Keratinocyte (primary cell): ENCODE measurements around the gene TBC1D13. TPM values are rescaled to one million over a fixed set of nuclear protein-coding genes. Genes with fewer than 3 reads are reported as not detected.

ENCODE experiments used
- DNase-seq: peaks from one replicate; pipeline ENCODE4 v3.0.0-alpha.2; 2011; ENCODE audit warnings: low read depth, missing footprints, low spot score
- FAIRE-seq: peaks from 2 replicates; lab custom pipeline; 2011; peaks lifted over from hg19 to GRCh38; lab: Jason Lieb, UNC
- H2AFZ ChIP-seq: 2 replicates; pipeline ENCODE4 v1.6.0; 2012; ENCODE audit warnings: low read length, control low read depth, inconsistent platforms; ENCODE audit not compliant: control insufficient read depth
- H3K27ac ChIP-seq: 2 replicates; pipeline ENCODE4 v1.5.1; 2011; ENCODE audit warnings: low read length; ENCODE audit not compliant: control insufficient read depth, insufficient read depth
- H3K27me3 ChIP-seq: 3 replicates; pipeline ENCODE4 v1.6.0; 2011; ENCODE audit warnings: low read length; ENCODE audit not compliant: control insufficient read depth, insufficient read depth; ENCODE audit errors: extremely low read depth
- H3K36me3 ChIP-seq, 2 experiments: 2 replicates in 1 of 2; 3 replicates in 1 of 2; pipeline ENCODE4 v1.5.1; 2011; ENCODE audit warnings: low read length in 2 of 2, mild to moderate bottlenecking in 1 of 2; ENCODE audit not compliant: control insufficient read depth in 2 of 2, insufficient read depth in 2 of 2; ENCODE audit errors: extremely low read depth in 1 of 2
- H3K4me1 ChIP-seq: 3 replicates; pipeline ENCODE4 v1.5.1; 2011; ENCODE audit warnings: low read length; ENCODE audit not compliant: control insufficient read depth, insufficient read depth; ENCODE audit errors: extremely low read depth
- H3K4me2 ChIP-seq: 3 replicates; pipeline ENCODE4 v1.6.0; 2011; ENCODE audit warnings: low read depth, low read length; ENCODE audit not compliant: control insufficient read depth, insufficient read depth; ENCODE audit errors: extremely low read depth
- H3K4me3 ChIP-seq, 3 experiments: fragments of 200-600 bp in 1 of 3; sonication (generic) in 1 of 3; 2 replicates in 2 of 3; 3 replicates in 1 of 3; pipeline ENCODE4 v1.5.1; 2011 to 2016; ENCODE audit warnings: low read length in 3 of 3, mild to moderate bottlenecking in 3 of 3, control low read depth in 2 of 3, inconsistent platforms in 1 of 3, low read depth in 1 of 3, mixed read lengths in 1 of 3, mixed run types in 1 of 3, moderate library complexity in 1 of 3; ENCODE audit not compliant: control insufficient read depth in 2 of 3, insufficient read depth in 2 of 3; ENCODE audit errors: extremely low read depth in 1 of 3
- H3K79me2 ChIP-seq: 2 replicates; pipeline ENCODE4 v1.6.0; 2012; ENCODE audit warnings: low read length; ENCODE audit not compliant: control insufficient read depth, insufficient read depth
- H3K9ac ChIP-seq: 3 replicates; pipeline ENCODE4 v1.6.0; 2011; ENCODE audit warnings: low read length; ENCODE audit not compliant: control insufficient read depth, insufficient read depth; ENCODE audit errors: extremely low read depth
- H3K9me1 ChIP-seq: 3 replicates; pipeline ENCODE4 v1.6.0; 2011; ENCODE audit warnings: low read length; ENCODE audit not compliant: control insufficient read depth, insufficient read depth; ENCODE audit errors: extremely low read depth
- H3K9me3 ChIP-seq: 2 replicates; pipeline ENCODE4 v1.5.1; 2012; ENCODE audit warnings: low read depth, low read length; ENCODE audit not compliant: control insufficient read depth
- H4K20me1 ChIP-seq: 3 replicates; pipeline ENCODE4 v1.6.0; 2011; ENCODE audit warnings: low read length; ENCODE audit not compliant: control insufficient read depth, insufficient read depth; ENCODE audit errors: extremely low read depth
- EZH2 ChIP-seq: IDR thresholded peaks from one replicate; pipeline ENCODE4 v1.6.1; 2012; ENCODE audit warnings: inconsistent platforms, mild to moderate bottlenecking, low read length, moderate library complexity
- dilution Hi-C: fragments of 300-500 bp; cut with MboI; formaldehyde crosslinking; loops from one replicate; pipeline ENCODE4 v1.7.0; 2020; ENCODE audit warnings: low sequenced_read_pairs; ENCODE audit not compliant: extremely low pct_ligation_motif_present
- polyA plus RNA-seq, 5 experiments: library from polyadenylated mRNA; depleted of rRNA in 3 of 5; stranded (reverse) in 3 of 5; stranded (forward) in 1 of 5; unstranded in 1 of 5; fragments of >200 nt; gene quantifications; 1 replicate in 1 of 5; 2 replicates in 3 of 5; 3 replicates in 1 of 5; pipeline versions ENCODE4 v1.2.1 to v1.2.3, GENCODE V29; 2011 to 2012; ENCODE audit warnings: missing spikeins in 2 of 5, low read depth in 1 of 5, low replicate concordance in 1 of 5
- TF ChIP-seq, protein P1 (sequence below), 3 experiments: IDR thresholded peaks in 1 of 3; conservative IDR thresholded peaks in 1 of 3; optimal IDR thresholded peaks in 1 of 3; 2 replicates in 2 of 3; 3 replicates in 1 of 3; pipeline versions ENCODE3 to v1.5.1; 2011; ENCODE audit warnings: low read length in 3 of 3, mild to moderate bottlenecking in 3 of 3, moderate library complexity in 2 of 3, control low read depth in 1 of 3, inconsistent platforms in 1 of 3; ENCODE audit not compliant: insufficient read depth in 2 of 3; ENCODE audit errors: extremely low read depth in 1 of 3

Gene TBC1D13
- polyA plus RNA-seq, 1 donor (not counting 4 experiments of a cell fraction or from before 2014, with no cell fraction given) = 12.8 TPM

DNA sequence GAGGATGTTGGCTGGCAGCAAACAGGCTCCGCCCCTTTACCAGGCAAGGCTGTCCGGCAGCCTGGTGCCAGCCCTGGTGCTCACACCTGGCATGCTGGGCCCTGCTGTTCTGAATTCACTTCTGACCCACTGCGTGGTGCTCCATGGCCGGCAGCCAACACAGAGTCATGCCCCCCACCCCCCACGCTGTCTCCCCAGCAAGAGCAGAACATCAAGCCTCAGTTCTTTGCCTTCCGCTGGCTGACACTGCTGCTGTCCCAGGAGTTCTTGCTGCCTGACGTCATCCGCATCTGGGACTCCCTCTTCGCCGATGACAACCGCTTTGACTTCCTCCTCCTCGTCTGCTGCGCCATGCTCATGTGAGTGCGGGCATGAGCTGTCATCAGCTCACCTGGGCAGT lies 18.6 kb downstream of the TBC1D13 start:
- Histone ChIP-seq H3K4me2 (no peak overlapping the region), H2AFZ (no peak overlapping the region), H4K20me1 (no peaks in the 10 kb centered on the region), H3K4me3 (no peak overlapping the region), H3K27ac (no peak overlapping the region), H3K9me3 (no peaks in the 10 kb centered on the region), H3K27me3 (no peaks in the 10 kb centered on the region), H3K36me3 (peaks cover 10 to 31% of the 10 kb centered on the region in 2 experiments), H3K9me1 (no peaks in the 10 kb centered on the region), H3K79me2 (no peaks in the 10 kb centered on the region), H3K4me1 (no peaks in the 10 kb centered on the region), H3K9ac (no peak overlapping the region)
- no peak for FAIRE-seq
- dilution Hi-C loops = no loop called here
- TF ChIP-seq, protein P1, sequence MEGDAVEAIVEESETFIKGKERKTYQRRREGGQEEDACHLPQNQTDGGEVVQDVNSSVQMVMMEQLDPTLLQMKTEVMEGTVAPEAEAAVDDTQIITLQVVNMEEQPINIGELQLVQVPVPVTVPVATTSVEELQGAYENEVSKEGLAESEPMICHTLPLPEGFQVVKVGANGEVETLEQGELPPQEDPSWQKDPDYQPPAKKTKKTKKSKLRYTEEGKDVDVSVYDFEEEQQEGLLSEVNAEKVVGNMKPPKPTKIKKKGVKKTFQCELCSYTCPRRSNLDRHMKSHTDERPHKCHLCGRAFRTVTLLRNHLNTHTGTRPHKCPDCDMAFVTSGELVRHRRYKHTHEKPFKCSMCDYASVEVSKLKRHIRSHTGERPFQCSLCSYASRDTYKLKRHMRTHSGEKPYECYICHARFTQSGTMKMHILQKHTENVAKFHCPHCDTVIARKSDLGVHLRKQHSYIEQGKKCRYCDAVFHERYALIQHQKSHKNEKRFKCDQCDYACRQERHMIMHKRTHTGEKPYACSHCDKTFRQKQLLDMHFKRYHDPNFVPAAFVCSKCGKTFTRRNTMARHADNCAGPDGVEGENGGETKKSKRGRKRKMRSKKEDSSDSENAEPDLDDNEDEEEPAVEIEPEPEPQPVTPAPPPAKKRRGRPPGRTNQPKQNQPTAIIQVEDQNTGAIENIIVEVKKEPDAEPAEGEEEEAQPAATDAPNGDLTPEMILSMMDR (optimal IDR thresholded peaks at IDR 0.05 in 1 of 3, IDR thresholded peaks at IDR 0.05 in 1 of 3, conservative IDR thresholded peaks at IDR 0.05 in 1 of 3; ENCODE audit: extremely low read depth in 1 of 3, insufficient read depth in 2 of 3, low read length in 3 of 3) = no peak
- no peak for TF ChIP-seq EZH2
- no peak for DNase-seq

DNA sequence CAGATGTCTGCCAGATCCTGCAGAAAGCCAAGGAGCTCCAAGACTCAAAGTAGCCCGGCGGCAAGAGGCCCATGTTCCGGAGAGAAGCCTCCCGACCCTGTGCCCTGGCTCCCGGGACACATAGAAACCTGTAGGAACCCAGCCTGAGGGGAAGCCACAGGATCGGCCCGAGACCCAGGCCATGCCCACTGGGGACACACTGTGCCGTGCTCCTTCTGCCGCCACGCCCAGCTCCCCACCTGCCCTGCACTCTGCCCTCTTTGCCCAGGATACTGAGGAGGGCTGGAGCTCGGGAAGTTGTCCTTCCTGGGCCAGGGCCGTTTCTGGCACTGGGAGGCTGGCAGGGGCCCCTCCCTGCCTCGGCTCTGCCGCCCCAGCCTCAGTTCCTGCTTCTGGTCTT lies 20.8 kb downstream of the TBC1D13 start:
- H4K20me1 ChIP-seq = no peaks in the 10 kb centered on the region
- H3K4me3 ChIP-seq = no peak overlapping the region
- no peak overlapping the region for H3K4me2 ChIP-seq
- no peak for FAIRE-seq
- H3K79me2 ChIP-seq = no peaks in the 10 kb centered on the region
- H2AFZ ChIP-seq = no peak overlapping the region
- TF ChIP-seq, protein P1 (optimal IDR thresholded peaks at IDR 0.05 in 1 of 3, IDR thresholded peaks at IDR 0.05 in 1 of 3, conservative IDR thresholded peaks at IDR 0.05 in 1 of 3; ENCODE audit: extremely low read depth in 1 of 3, insufficient read depth in 2 of 3, low read length in 3 of 3) = no peak
- TF ChIP-seq EZH2 = no peak
- H3K9ac ChIP-seq = no peak overlapping the region
- DNase-seq = no peak
- no peaks in the 10 kb centered on the region for H3K9me3 ChIP-seq
- no peaks in the 10 kb centered on the region for H3K4me1 ChIP-seq
- dilution Hi-C loops = no loop called here
- H3K27me3 ChIP-seq = no peaks in the 10 kb centered on the region
- peaks cover 10 to 27% of the 10 kb centered on the region in 2 experiments for H3K36me3 ChIP-seq
- no peaks in the 10 kb centered on the region for H3K9me1 ChIP-seq
- no peak overlapping the region for H3K27ac ChIP-seq
